ENCODE results near the gene CTSD.

GRCh38 chr11:1783725-1784529 lies 20.2 kb upstream of the CTSD start:
- TF ChIP-seq POLR2A (IDR thresholded peaks at IDR 0.05) = no peak
- no peak for TF ChIP-seq CTCF (IDR thresholded peaks at IDR 0.05)
